ENCODE results near the gene RTL10.

GRCh38 chr22:19812910-19813309 lies 41.8 kb downstream of the RTL10 start:
- no peak for TF ChIP-seq CTCF (CRISPR knock-in tag; IDR thresholded peaks at IDR 0.05)
- TF ChIP-seq E2F2 (CRISPR knock-in tag; IDR thresholded peaks at IDR 0.05; ENCODE audit: borderline replicate concordance): no peak
- no peak for TF ChIP-seq CBX5 (CRISPR knock-in tag; IDR thresholded peaks at IDR 0.05; ENCODE audit: borderline replicate concordance)
- TF ChIP-seq ZBTB40 (IDR thresholded peaks at IDR 0.05): no peak
- no peak for TF ChIP-seq ZBTB40 (CRISPR knock-in tag; IDR thresholded peaks at IDR 0.05)
- no peak for TF ChIP-seq POLR2G (IDR thresholded peaks at IDR 0.05; ENCODE audit: low read depth, low read length)
- TF ChIP-seq FOXJ3 (CRISPR knock-in tag; IDR thresholded peaks at IDR 0.05; ENCODE audit: borderline replicate concordance): no peak
- TF ChIP-seq SIN3A (IDR thresholded peaks at IDR 0.05; ENCODE audit: borderline replicate concordance, low read depth, low read length): no peak
- TF ChIP-seq USF2 (IDR thresholded peaks at IDR 0.05; ENCODE audit: low read depth, low read length): no peak
- no peak for TF ChIP-seq USF2 (CRISPR knock-in tag; IDR thresholded peaks at IDR 0.05; ENCODE audit: borderline replicate concordance)
- no peak for TF ChIP-seq ATF5 (CRISPR knock-in tag; IDR thresholded peaks at IDR 0.05; ENCODE audit: low read depth)

Data from HepG2 (cell line).